NCI-H128 (cell line): ENCODE measurements around the gene GPSM1.

Source experiments
- DNase-seq: peaks from one replicate; lab custom pipeline; 2025; ENCODE audit not compliant: unreplicated experiment; lab: John Stamatoyannopoulos, UW

GPSM1 gene

GRCh38 chr9:136358888-136359287 is 31.5 kb downstream of the GPSM1 start:
- no peak for DNase-seq

GRCh38 chr9:136359774-136360718 is 32.7 kb downstream of the GPSM1 start:
- DNase-seq, result no peak

GRCh38 chr9:136361047-136361753 is 33.9 kb downstream of the GPSM1 start:
- no peak for DNase-seq

GRCh38 chr9:136361754-136362449 is 34.6 kb downstream of the GPSM1 start:
- DNase-seq, result no peak

GRCh38 chr9:136362450-136362784 is 35.1 kb downstream of the GPSM1 start:
- no peak for DNase-seq

- peak; percentile 85 for DNase-seq
Observed at GRCh38 chr9:136363106-136363948, 36.0 kb downstream of the GPSM1 start, which contains the start of gene DNLZ. Gene DNLZ, minus strand, starts transcription at chr9:136363744. Its CDS starts 30 bp downstream, at chr9:136363714.

GRCh38 chr9:136363949-136364748 is 36.8 kb downstream of the GPSM1 start:
- DNase-seq, result no peak

- DNase-seq, result no peak
Observed at GRCh38 chr9:136364942-136365774, 37.8 kb downstream of the GPSM1 start.

- DNase-seq, result no peak
Observed at GRCh38 chr9:136365775-136366222, 38.5 kb downstream of the GPSM1 start.

- no peak for DNase-seq
Observed at GRCh38 chr9:136366826-136367225, 39.5 kb downstream of the GPSM1 start.

- no peak for DNase-seq
Observed at GRCh38 chr9:136367296-136368145, 40.2 kb downstream of the GPSM1 start.

GRCh38 chr9:136368190-136368589 is 40.9 kb downstream of the GPSM1 start:
- no peak for DNase-seq

- no peak for DNase-seq
Observed at GRCh38 chr9:136370037-136370436, 42.7 kb downstream of the GPSM1 start.

GRCh38 chr9:136370687-136371532 is 43.6 kb downstream of the GPSM1 start:
- DNase-seq, result no peak

- no peak for DNase-seq
Observed at GRCh38 chr9:136371533-136371880, 44.2 kb downstream of the GPSM1 start.

GRCh38 chr9:136372006-136372405 is 44.7 kb downstream of the GPSM1 start:
- no peak for DNase-seq
